ENCODE results near the gene DAND5. TPM values are rescaled to one million over a fixed set of nuclear protein-coding genes. Genes with fewer than 3 reads are reported as not detected.

Gene DAND5
- polyA plus RNA-seq, 2 of the 4 experiments (the other 2 are of a cell fraction) = 0.12 to 0.21 TPM

- no peak for DNase-seq (ENCODE audit: low read depth in 1 of 2, low spot score in 1 of 2)
- Histone ChIP-seq H3K27ac (no peak overlapping the region), H3K4me2 (no peak overlapping the region), H3K9me3 (no peaks in the 10 kb centered on the region), H3K4me3 (no peak overlapping the region), H3K4me1 (0 out of 3 replicates have a peak, but pooled peaks cover 3% of the 10 kb centered on the region)
- no peak for FAIRE-seq
- TF ChIP-seq ZNF302 (CRISPR knock-in tag; IDR thresholded peaks at IDR 0.05) = no peak
- TF ChIP-seq NFE2L2 (conservative IDR thresholded peaks at IDR 0.05; ENCODE audit: low read length) = no peak
- TF ChIP-seq MAX (IDR thresholded peaks at IDR 0.05) = no peak
- TF ChIP-seq E2F6 (IDR thresholded peaks at IDR 0.05; ENCODE audit: borderline replicate concordance, low read depth) = no peak
- no peak for TF ChIP-seq HDAC2 (IDR thresholded peaks at IDR 0.05)
- TF ChIP-seq ZSCAN20 (CRISPR knock-in tag; IDR thresholded peaks at IDR 0.05) = no peak
- no peak for TF ChIP-seq TFCP2L1 (CRISPR knock-in tag; IDR thresholded peaks at IDR 0.05)
- CTCF ChIA-PET = interaction anchor here (1.5 to 16.3 kb wide), 4 partner anchors 9 to 106 kb away, joined by 6 to 309 read pairs (median 67); no protein-coding TSS in a partner anchor
- no peak for ATAC-seq
- 92% methylated on average over 12 of the region's 12 CpGs for WGBS (ENCODE audit: missing lambda C conversion rate)
- POLR2A ChIA-PET = no interaction called here
These were observed 17.4 kb downstream of the DAND5 start for GRCh38 chr19:12986726-12987125.

- no peak for ATAC-seq
- POLR2A ChIA-PET = no interaction called here
- no peak overlapping the region for H3K4me2 ChIP-seq
These were observed 17.8 kb downstream of the DAND5 start for GRCh38 chr19:12987190-12987589.

More at GRCh38 chr19:12987190-12987589, 17.8 kb downstream of the DAND5 start:
- H3K4me3 ChIP-seq = no peak overlapping the region
- H3K4me1 ChIP-seq = 0 out of 3 replicates have a peak, but pooled peaks cover 3% of the 10 kb centered on the region
- CTCF ChIA-PET = interaction anchor here (5.8 to 16.3 kb wide), 2 partner anchors 74 to 106 kb away, joined by 121 to 309 read pairs; no protein-coding TSS in a partner anchor
- no peak for TF ChIP-seq HEYL (CRISPR knock-in tag; IDR thresholded peaks at IDR 0.05)
- no peak for TF ChIP-seq BHLHE40 (IDR thresholded peaks at IDR 0.05; ENCODE audit: low read depth, low read length)
- no peak for TF ChIP-seq REST (IDR thresholded peaks at IDR 0.05)
- TF ChIP-seq SMC3 (IDR thresholded peaks at IDR 0.05) = no peak
- TF ChIP-seq POLR2AphosphoS2 (conservative IDR thresholded peaks at IDR 0.05; ENCODE audit: low read length) = no peak
- TF ChIP-seq TP53 (CRISPR knock-in tag; IDR thresholded peaks at IDR 0.05) = no peak
- no peak for TF ChIP-seq BCL3 (IDR thresholded peaks at IDR 0.05)
- TF ChIP-seq ZSCAN20 (CRISPR knock-in tag; IDR thresholded peaks at IDR 0.05) = no peak
- no peak for TF ChIP-seq RAD21 (conservative IDR thresholded peaks at IDR 0.05 in 1 of 2, IDR thresholded peaks at IDR 0.05 in 1 of 2)
- TF ChIP-seq ELK1 (IDR thresholded peaks at IDR 0.05; ENCODE audit: low read depth, low read length) = no peak
- no peak for TF ChIP-seq MAFK (IDR thresholded peaks at IDR 0.05; ENCODE audit: partially characterized antibody)
- no peak for TF ChIP-seq ZNF302 (CRISPR knock-in tag; IDR thresholded peaks at IDR 0.05)
- TF ChIP-seq HES2 (IDR thresholded peaks at IDR 0.05) = no peak
- no peak for TF ChIP-seq MAZ (IDR thresholded peaks at IDR 0.05; ENCODE audit: borderline replicate concordance, low read depth, low read length)
- no peak overlapping the region for H3K27ac ChIP-seq
- DNase-seq (ENCODE audit: low read depth in 1 of 2, low spot score in 1 of 2) = no peak
- WGBS (ENCODE audit: missing lambda C conversion rate) = 35% methylated on average over 3 of the region's 3 CpGs
- no peaks in the 10 kb centered on the region for H3K9me3 ChIP-seq
- no peak for FAIRE-seq

Measured in A549 (cell line).